ENCODE measurements around the gene TTC32.

The TTC32 gene

DNA sequence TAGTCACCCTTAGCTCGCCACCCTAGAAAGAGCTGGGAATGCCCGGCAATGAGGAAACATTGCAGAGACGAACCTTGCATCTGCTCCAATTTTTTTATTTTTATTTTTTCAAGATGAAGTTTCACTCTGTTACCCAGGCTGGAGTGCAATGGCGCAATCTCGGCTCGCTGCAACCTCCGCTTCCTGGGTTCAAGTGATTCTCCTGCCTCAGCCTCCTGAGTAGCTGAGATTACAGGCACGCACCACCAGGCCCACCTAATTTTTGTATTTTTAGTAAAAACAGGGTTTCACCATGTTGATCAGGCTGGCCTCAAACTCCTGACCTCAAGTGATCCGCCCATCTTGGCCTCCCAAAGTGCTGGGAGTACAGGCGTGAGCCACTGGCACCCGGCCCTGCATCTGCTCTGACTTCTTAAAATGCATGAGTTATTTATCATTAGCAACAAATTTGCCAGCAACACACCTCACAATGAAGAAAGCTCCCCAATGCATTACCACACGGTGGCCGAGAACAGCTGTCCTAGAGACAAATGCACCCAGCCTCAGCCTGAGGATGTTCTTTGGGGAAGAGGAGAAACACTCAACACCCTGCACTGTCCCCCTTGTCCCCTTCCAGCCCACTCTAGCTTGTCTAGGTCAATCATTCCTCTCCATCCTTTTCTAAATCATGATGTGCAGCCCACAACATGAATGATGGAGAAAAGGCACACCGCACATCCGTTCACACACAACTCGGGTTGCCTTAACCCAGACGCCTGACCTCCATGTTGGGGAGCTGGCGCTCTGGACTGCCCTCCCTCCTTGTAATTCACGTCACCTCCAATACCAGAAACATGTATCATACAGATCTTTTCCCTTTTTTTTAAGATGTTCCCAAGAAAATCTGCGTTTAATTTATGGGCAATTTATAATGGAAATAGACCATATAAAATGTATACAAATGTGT is 46.9 kb downstream of the TTC32 start:
- no peak for DNase-seq (ENCODE audit: low read depth in 2 of 2)

DNA sequence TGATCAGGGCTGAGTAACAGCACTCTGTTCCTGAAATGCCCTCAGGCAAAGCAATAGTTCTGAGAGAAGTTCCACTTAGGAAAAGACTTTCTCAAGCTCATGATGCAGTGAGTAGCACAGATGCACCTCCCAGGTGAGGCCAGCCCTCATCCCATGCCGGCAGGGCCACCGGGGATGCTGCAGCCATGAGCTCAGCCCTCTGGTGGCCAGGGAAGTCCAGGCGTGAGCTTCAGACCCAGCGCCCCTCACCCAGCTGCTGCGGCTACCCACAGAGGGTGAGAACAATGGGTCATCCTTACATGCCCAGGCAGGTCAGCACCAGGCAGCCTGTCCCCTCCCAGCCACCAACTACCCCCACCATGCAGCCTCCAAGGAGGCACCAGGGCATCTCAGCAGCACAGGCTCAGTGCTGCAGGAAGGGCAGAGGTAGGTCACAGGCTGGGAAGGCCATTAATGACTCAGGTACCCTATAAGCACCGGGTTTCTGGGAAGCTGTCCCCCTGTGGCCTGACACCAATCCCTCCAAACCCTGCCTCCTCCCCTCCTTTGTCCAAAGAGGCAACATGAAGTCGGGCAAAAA is 50.6 kb downstream of the TTC32 start:
- DNase-seq (ENCODE audit: low read depth in 2 of 2), result no peak

DNA sequence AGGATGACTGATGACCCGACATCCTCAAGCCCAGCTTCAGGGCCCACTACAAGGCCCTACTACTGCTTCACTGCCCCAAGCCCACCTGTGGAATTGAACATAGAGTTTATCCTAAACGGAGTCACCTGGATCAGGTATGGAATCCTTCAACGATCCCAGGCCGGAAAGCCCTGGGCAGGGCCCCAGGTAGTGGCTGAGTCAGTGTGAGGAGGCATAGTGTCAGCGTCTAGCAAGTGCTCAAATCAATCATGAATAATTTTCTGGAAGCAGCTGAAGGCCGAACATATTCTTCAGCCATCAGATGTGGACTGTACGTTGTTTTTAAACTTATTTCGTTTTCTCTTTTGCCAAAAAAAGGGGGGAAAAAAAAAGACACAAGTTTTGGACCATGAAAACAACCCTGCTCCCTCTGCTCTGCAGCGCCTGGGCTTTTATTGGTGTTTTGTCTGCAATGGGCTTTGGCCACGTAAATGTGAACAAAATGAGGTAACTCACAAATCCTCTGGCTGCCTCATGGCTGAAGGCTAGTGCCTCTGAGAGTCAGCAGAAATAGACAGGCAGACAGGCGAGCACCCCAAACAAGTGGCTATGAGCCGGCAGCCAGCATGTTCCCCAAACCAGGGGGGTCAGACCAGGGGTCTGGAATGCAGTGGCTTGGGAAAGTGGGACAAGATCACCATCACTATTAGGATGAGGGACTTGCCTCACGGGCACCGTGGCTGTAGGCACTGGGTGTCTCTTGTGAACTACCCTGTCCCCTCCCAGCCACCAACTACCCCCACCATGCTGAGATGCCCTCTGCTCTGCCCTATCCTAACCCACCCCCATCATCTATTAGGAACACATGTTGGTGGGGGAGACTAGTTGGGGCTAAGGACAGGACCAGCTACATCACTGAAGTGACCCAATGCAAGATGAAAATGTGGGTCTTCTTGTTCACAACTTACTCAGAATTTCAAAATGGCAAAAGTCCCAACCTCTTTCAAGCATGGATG is 51.4 kb downstream of the TTC32 start:
- no peak for DNase-seq (ENCODE audit: low read depth in 2 of 2)

DNA sequence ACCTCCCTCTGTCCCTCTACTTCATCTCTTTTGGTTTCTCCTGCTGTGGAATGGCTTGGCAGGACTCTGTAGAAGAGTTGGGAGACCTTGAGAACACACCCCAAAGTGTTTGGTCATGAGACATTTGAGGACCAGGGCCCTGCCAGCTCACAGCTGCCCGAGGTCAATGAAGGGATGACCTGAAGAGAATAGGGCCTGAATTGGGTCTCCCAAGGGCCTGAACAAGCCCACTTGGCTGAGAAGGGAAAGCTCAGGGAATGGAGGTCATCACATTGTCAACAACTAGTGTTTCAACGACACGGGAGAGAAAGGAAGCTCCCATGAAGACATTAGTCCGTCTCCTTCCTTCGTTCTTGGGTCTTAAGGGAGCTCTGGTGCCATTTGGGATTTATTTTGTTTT is 52.8 kb downstream of the TTC32 start:
- no peak for DNase-seq (ENCODE audit: low read depth in 2 of 2)

DNA sequence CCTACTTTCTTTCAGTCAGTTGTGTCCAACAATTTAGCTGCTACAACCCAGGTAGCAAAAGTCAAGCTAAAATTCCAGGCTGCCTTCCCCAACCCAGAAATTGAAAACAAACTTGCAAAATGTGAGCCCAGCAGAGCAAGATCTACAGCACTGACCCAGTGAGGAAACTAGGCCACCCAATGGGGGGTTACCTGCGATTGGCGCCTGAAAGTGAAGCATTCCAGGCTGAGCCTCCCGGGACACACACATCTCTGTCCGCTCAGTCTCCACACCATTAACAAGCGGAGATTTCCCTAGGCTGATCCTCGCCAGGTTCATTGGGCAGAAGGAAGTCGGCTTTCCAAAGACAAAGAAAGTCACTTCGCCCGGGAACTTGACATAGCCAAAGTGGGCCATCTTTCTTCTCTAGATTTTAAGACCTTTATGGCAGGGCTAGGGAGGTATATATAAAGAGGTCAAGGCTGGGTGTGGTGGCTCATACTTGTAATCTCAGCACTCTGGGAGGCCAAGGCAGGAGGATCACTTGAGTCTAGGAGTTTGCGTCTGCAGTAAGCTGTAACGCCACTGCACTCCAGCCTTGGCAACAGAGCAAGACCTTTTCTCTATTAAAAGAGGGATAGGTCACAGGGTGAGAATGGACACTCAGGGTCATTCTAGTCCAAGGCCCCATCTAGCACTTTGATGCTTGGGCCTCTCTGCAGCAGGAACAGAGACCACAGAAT is 53.6 kb downstream of the TTC32 start:
- DNase-seq (ENCODE audit: low read depth in 2 of 2), result no peak

DNA sequence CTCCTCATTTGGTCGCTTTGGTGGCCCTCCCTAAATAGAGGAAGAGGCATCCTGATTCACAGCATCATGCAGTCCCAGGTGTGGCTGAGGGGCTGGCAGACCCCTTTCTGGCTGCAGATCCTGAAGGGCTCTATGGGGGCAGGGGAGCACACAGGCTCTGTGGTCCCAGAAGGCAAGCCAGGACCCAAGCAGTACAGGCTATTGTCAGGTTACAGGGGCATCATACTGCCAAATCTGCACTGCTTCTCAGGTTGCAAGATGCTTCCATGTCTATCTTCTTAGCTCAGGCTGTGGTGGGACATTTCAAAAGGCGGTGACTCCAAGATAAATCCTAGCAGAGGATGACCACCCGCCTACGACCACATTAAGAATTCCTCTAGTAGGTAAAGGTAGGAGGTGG is 54.3 kb downstream of the TTC32 start:
- no peak for DNase-seq (ENCODE audit: low read depth in 2 of 2)

Data from fibroblast of skin of left quadriceps (primary cell).